DMS79 treated with DMSO at 0.1 percent for 48 hours (cell line): Measurements from ENCODE around the gene LRBA.
"Not testable (repeated sequence)": the region's sequence is repeated elsewhere in the genome, so short reads cannot be mapped to it uniquely, and the experiment has no call there.

Experiments
- DNase-seq: peaks from one replicate; lab custom pipeline; 2025; lab: John Stamatoyannopoulos, UW

Gene LRBA

DNA sequence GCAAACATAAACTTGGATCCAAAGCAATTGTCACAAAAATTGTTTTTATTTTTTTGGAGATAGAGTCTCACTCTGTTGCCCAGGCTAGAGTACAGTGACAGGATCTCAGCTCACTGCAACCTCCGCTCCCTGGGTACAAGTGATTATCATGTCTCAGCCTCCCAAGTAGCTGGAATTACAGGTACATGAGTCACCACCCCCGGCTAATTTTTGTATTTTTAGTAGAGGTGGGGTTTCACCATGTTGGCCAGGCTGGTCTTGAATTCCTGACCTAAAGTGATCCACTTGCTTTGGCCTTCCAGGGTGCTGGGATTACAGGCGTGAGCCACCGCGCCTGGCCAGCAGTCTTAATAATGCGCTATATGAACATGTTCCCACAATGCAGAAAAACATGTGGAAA, 272.2 kb downstream of the LRBA start:
- not testable (repeated sequence) for DNase-seq

DNA sequence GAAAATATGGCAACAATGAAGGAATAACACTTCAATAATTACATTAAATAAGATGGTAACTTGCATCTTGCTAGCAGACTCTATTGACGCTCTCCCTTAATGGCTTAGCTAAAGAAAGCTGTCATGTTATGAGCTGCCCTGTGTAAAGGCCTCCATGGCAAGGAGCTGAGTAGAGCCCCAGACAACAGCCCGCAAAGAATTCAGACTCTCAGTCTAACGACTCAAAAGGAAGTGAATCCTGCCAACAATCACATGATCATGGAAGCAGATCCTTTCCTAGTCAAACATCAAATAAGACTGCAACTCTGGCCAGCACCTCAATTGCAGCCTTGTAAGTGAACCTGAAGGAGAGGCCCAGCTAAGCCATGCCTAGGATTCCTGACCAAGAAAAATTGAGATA, 275.5 kb downstream of the LRBA start:
- DNase-seq, result no peak

DNA sequence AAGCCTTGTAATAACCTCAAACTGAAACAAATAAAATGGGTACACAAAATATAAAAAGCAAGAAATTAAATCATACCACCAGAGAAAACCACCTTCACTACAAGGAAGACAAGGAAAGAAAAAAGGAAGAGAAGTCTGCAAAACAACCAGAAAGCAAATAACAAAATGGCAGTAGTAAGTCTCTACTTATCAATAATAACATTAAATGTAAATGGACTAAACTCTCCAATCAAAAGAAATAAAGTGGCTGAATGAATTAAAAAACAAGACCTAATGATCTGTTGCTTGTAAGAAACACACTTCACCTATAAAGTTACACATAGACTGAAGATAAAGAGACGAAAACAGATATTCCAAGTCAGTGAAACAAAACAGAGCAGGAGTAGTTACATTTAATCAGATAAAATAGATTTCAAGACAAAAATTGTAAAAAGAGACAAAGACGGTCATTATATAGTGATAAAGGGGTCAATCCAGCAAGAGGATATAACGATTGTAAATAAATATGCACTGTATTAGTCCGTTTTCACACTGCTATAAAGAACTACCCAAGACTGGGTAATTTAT, 289.0 kb downstream of the LRBA start:
- DNase-seq, result no peak

DNA sequence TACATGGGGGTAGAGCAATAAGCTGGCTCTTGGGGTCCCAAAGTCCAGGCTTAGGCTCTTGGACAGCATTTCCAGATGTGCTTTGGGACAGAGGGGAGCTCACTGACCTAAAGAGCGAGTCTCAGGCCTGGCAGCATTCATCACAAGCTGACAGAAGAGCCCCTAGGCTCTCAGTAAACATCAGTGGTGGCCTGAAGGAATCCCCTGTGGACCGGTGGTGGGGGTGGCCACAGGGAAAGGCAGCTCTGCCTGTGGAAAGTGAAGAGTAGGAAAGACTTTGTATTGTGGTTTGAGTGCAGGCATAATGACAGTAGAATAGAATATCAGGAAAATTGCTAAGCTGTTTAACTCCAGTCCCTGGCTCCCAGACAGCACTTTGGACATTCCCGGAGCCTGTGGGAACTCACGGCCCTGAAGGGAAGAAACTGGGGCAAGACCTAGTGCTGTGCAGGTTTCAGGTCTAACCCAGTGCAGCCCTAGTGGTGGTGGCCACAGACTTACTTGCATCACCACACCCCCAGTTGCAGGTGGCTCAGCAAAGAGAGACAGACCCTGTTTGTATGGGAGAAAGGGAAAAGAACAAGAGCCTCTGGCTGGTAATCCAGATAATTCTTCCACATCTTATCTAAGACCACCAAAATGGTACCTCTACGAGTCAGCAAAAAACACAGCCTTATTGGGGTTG, 291.2 kb downstream of the LRBA start:
- no peak for DNase-seq

DNA sequence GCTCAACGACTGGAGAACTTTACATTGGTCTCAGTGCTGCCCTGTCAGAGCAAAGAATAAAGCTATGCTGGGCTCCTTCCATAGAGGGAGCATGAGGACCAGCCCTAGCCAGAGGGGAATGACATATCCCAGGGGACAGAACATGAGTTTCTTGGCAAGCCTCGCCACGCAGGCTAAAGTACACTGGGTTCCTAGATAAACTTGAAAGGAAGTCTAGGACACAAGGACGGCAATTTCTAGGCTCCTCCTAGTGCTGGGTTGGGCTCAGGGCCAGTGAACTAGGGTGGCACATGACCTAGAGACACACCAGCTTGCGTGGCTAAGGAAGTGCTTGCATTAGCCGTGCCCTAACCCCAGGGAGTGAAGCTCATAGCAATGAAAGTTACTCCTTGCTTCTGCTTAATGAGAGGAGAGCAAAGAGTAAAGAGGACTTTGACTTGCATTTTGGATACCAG, 292.1 kb downstream of the LRBA start:
- no peak for DNase-seq

DNA sequence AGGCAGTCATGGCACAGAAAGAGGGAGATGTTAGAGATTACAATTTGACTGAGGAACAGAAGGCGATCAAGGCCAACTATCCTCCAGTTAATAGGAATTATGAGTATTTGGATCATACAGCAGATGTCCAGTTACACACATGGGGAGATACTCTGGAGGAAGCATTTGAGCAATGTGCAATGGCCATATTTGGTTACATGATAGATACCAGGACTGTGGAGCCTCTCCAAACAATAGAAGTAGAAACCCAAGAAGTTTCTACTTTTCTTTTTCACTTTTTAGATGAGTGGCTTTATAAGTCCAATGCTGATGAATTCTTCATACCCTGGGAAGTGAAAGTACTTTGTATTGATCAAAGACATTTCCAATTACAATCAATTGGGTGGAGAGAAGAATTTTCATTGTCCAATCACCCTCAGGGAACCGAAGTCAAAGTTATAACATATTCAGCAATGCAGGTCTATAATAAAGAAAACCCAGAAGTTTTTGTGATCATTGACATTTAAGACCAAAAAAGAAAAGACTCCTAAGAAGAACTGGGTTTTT, 294.0 kb downstream of the LRBA start:
- no peak for DNase-seq

DNA sequence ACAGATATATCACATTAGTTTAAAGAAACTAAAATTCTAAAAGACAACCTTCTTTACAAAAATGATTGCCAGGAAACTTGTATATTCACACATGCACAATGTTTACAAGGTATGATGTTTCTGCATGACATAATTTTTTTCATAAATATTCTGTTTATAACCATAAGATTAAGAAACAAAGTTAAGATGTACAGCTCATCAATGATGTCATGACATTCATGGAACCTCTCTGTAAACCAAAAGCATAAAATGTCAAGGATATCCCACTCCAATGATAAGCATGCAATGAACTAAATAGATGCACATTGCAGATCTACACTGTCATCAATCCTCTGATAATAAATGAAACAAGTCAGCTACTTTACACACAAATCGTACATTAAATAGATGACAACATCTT, 297.1 kb downstream of the LRBA start:
- DNase-seq, result no peak

DNA sequence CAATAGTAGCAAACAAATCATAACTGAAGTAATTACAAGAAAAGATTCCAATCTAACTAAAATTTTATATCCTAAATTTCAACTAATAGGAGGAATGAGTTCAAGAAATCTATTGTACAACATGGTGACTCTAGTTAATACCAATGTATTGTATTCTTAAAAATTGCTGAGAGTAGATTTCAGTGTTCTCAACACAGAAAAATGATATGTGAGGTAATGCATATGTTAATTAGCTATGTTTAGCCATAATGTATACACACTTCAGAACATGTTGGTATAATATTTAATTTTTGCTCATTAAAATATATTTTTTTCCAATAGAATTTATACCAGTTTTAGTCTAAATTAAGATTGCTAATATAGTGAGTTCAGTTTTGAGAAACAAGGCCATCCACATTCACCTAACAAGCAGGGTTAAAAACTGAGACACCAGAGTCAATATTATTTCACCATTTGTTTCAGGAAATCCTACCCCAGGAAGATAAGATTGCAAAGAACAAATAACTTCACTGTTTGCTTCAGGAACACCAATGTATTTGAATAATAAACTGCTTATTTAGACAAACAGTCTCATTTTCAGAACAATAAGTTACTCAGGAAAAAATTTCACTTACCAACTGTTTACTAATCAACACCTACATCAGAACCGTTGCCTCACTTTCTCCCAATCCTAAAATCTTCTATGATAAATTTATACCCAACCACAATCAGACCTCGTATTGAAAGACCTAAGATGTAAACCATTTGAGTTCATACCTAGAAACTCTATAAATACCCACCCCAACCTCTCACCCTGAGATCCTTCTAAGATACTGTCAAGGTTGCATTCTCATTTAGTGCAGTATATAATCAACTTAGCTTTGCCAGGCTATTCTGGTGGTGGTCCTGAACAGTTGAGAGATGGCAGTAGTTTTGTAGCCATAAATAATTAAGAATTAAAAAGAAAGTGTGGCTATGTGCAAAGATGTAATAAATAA, 300.3 kb downstream of the LRBA start:
- DNase-seq, result no peak

DNA sequence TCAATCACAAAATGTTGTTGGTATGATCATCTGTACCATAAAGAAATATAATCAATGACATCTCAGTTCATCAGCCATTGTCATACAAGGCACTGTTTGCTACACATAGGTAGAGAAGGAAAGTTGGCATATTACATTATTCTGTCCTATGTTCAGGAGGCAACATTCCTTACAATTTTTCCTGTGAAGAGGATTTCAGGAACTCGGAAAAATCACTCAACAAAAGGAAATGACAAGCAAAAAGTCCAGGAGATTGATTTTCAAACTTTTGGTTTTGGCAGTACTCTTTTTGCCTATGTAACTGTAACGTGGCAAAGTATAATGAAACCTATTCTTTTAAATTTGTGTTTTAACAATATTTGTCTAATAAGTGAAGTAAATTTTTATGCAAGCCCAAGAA, 301.8 kb downstream of the LRBA start:
- DNase-seq, result no peak

DNA sequence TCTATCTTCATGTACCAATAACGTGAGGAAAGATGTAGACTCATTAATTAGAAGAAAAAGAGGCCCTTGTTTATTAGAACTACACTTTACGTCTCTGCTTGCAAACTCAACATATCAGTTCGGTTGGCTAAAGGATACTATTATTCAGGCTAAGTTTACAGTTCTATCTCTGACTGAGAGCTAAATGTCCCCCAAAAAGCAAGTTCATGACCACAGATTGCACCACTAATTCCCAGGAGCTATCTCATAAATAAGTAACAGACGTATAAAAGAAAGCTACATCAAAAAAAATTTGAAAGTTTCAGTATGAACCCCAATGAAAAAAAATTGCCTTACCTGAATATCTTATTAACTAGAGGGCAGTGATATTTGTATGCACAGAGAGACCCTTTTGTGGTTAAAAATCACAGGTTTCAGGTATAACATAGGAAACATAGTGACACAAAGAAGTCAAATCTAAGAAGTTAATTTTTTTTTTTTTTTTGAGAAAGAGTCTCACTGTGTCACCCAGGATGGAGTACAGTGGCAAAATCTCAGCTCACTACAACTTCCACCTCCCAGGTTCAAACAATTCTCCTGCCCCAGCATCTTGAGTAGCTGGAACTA, 304.2 kb downstream of the LRBA start:
- DNase-seq, result no peak

DNA sequence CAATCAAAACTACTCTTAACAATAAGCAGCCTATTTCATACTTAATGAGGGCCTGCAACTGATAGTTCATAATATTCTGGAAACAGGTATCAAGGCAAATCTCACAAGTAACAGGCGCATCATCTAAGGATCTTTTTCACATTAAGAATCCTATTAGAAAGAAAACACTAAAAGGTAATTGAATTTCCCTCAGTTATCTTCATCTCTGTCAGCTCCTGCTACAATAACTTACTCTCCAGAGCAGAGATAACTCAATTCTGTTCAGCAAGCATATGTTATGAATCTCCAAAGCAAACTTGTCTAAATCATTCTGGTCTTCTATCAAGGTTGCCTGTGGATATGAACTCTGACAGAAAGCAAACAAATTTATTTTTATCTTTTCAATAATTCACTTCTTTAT, 307.1 kb downstream of the LRBA start:
- no peak for DNase-seq

DNA sequence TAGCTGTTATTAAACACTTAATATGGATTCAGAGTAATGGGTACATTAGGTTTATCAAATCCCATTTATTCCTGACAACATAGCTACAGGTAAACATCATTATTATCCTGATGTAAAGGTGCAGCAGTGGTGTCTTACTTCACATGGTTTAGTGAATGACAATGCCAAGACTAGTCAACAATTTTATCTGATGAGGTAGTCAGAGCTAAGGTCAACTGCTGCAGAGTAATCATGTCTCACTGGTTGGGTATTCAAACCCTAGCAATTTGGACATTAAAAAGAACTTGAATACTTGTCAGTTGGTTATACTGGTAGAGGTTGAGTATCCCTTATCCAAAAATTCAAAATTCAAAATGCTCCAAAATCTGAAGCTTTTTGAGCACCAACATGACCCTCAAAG, 315.5 kb downstream of the LRBA start:
- no peak for DNase-seq

DNA sequence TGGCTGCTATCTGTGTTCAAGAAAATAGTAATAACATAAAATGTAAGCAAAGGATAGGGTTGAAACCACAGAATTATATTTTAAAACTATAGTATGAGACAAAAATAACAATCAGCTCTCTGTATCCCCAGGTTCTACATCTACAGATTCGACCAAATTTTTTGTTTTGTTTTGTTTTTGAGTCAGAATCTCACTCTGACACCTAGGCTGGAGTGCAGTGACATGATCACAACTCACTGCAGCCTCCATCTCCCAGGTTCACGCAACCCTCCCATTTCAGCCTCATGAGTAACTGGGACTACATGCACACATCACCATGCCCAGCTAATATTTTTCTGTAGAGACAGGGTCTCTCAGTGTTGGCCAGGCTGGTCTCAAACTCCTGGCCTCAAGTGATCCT, 319.9 kb downstream of the LRBA start:
- DNase-seq, result no peak

DNA sequence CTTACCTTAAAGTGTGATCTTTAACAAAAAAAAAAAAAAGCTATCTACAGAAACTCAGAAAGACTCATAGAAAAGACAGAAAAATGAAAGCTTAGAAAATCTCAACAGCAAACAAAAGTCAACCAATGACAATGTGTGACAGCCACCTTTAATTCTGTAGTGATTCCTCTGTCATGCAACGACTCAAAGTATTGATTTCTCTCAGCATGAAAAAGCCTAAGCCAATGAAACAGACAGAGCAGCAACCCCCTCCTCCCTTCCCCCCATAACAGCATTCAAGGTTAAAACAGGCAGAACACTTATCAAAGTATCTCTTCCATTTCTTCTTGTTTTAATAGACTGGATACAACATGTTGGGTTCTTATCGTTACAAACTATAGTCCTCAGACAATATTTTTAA, 320.6 kb downstream of the LRBA start:
- no peak for DNase-seq

DNA sequence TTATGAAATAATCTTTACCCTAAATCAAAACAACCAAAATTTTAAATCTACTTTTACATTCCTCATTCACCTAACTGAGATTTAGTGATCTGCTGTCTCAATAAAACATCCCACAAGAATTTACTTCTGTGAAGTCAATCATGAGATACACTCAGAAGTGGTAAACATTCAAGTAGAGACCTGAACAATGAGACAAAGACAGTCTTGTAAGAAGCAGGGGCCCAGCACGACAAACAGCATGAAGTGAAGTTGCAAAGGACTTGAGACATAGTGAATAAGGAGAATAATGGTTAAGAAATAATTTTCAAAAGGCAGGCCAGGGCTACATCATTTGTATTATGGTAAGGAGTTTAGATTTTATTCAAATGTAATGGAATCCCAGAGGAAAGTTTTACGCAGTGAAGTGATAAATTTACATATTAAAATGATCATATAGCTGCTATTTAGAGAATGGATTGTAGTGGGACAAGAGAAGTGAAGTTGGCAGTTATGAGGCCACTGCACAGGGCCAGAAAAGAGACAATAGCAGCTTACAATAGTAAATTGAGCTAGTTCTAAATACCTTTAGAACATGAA, 331.2 kb downstream of the LRBA start:
- no peak for DNase-seq

DNA sequence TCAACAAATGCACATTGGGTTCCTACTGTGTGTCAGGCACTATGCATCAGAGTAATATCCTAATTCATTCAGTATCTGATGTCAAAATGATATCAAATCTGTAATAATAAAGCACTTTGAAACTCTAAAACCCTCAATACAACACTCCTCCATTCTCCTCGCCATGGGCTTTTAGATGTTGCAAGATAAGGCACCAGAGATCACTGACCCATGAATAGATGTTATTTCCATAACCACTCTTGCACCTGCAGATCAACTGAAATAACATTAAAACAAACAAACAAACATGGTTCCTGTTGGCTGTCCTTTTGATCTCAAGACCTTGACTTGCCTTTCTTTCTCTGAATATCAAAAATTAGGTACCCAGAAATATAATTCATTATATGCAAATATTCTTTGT, 333.0 kb downstream of the LRBA start:
- no peak for DNase-seq

DNA sequence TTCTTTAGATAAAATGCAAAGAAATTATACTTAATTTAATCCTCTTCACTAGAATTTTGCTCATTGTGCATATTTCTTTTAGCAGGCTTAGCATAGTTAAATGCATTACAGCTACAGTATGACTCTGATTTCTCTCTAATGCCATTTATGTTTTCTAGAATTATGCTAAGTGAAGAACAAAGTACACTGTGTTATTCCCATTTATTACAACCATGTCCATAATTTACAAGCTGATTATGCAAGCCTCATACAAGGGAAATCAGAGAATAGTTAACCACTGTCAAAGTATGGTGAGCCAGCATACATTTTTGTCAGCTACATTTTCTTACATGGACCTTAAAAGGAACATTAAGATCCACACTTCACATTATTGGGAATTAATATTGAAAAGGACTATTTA, 334.0 kb downstream of the LRBA start:
- DNase-seq, result no peak

DNA sequence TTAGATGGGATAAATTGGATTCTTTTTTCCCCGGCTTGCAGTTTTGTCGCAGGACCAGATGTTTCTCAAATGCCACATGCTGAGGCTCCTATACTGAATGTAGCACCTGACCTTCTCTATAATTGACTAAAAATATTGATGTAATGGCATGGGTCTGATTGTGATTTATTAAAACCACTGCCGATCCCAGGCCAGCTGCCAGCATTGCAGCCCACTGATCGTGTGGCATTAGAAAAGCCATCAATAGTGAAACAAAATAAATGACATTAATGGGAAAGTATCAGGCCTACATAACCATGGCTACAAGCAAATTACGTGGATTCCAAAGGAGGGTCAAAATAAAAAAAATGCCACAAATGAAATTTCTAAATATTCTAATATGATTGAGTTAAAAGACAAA, 334.4 kb downstream of the LRBA start:
- DNase-seq, result no peak

DNA sequence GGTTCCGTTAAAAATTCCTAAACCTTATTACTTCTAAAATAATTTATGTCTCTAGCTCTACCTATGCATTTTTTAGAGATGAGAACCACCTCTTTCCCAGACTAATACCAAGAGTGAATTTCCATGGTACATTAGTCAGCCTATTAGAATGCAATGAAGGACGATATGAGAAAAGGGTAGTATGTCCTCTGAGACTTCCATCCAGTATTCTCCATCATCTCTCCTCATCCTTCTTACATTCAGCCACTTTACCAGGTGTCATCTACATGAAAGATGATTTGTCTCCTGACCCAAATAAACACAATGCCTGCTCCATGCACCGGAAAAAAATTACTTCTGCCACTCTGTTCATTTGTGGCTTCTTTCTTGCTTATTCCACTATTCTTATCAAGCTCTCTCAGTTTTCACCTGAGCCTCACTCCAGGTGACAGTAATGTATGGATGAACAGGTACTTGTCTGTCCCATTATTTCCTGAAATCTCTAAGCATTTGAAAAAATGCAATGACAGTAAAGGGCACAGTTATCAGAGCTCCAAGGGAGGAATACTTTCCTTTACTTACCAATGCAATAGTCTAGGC, 335.2 kb downstream of the LRBA start:
- DNase-seq, result no peak

DNA sequence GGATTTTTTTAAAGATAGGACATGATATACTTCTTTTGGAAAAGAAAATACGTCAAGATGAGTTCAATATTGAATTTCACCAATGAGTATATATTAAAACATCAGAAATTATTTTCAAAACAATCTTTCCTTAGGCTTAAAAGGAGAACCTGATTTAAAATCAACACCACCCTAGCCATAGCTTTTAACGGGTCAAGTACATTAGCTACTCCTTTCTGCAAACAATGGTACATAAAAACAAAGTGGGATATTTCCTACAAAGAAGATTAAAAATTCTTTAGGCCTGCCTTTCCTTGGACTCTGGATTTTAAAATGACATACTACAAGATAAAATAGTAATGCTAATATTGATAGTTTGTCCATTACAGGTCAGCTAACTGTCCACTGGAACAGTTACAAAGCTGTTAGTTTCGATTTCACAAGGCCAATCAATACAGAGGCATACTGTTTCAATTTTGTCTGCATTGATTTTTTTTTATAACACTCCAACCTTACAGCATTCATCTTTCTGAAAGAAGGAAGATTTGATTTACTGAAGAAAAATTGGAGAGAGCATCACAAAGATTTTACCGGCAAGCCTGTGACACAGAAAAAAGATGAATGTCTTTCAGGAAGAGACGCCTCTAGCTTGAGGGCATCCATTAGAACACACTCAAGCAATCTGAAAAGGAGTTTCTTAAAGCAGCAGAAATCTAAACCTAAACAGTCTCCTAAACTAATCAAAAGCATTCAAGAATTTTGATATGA, 335.9 kb downstream of the LRBA start:
- no peak for DNase-seq

DNA sequence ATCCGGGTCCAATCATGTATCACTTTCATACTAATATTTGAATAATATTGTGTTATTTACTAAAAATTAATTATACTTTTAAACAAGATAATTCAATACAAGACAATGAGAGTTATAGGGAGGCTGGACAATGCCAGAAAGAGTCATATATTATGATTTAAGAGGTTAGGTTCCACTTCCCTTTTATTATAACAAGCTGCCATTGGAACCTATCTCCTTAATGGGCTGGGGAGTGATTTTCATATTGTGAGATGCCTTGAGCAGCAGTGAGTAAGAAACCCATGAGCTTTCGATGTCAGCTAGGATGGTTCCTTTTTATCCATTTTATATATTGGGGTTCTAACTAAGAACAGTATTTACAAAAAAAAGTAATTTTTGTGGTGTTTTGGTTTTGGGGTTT, 341.3 kb downstream of the LRBA start:
- no peak for DNase-seq
